Placental pericyte (primary cell): ENCODE data around the gene OR10A3. TPM values are rescaled to one million over a fixed set of nuclear protein-coding genes. Genes with fewer than 3 reads are reported as not detected.

ENCODE experiments used
- small RNA-seq: library from RNA; depleted of rRNA; stranded (forward); fragments of <200 nt; gene quantifications from one replicate; pipeline ENCODE3, GENCODE V24; 2012; ENCODE audit warnings: low replicate concordance
- total RNA-seq: library from RNA; depleted of rRNA; stranded (reverse); fragments of >200 nt; gene quantifications from 2 replicates; pipeline ENCODE4 v1.2.3, GENCODE V29; 2012

OR10A3 gene
- not detected in 2 replicates for total RNA-seq

GRCh38 chr11:7941608-7942007 is at the start of gene OR10A3:
Gene OR10A3, minus strand, starts transcription at chr11:7941708. Its CDS starts 2,188 bp downstream, at chr11:7939520.

GRCh38 chr11:7986768-7987559 is 45.5 kb upstream of the OR10A3 start, which contains the start of gene EIF3F:
Gene EIF3F, plus strand, starts transcription at chr11:7987337. Its CDS starts 16 bp downstream, at chr11:7987353.

GRCh38 chr11:7965386-7965785 is 23.9 kb upstream of the OR10A3 start, which contains the start of gene NLRP10:
Gene NLRP10, minus strand, starts transcription at chr11:7965447. Its CDS starts 1,952 bp downstream, at chr11:7963495.

GRCh38 chr11:7931168-7931567 is 10.3 kb downstream of the OR10A3 start, which contains the start of gene OR10A6:
Gene OR10A6, minus strand, starts transcription at chr11:7931268. Its CDS starts 2,606 bp downstream, at chr11:7928662.

Small RNAs within 50 kb of the gene (small RNA-seq; reads per million reads assigned to genes)
- 0.13 reads per million for gene COX6CP5
- gene RNU6-943P, result not detected

Other genes with a start within 250 kb of the OR10A3 start
- not detected in 2 replicates for gene OVCH2, start 235.2 kb downstream of the OR10A3 start, total RNA-seq
- not detected in 2 replicates for gene OR5P2, start 144.8 kb downstream of the OR10A3 start, total RNA-seq
- not detected in 2 replicates for gene OR5P3, start 110.9 kb downstream of the OR10A3 start, total RNA-seq
- under 0.01 TPM in 1 of 2 replicates, not detected in the other for gene OR10A6, start 10.4 kb downstream of the OR10A3 start, total RNA-seq
- under 0.01 and 3.4 TPM in 2 replicates for gene NLRP10, start 23.7 kb upstream of the OR10A3 start, total RNA-seq
- gene EIF3F, start 45.6 kb upstream of the OR10A3 start, total RNA-seq, result 310 and 312 TPM in 2 replicates
- 0.57 and 0.88 TPM in 2 replicates for gene TUB, start 139.5 kb upstream of the OR10A3 start, total RNA-seq
- gene RIC3, start 227.3 kb upstream of the OR10A3 start, total RNA-seq, result not detected in 2 replicates